Fibroblast of mammary gland (primary cell): ENCODE data around the gene SCAF8.

Experiments
- DNase-seq: peaks from one replicate; pipeline ENCODE4 v3.0.0-alpha.2; 2010; ENCODE audit warnings: low read depth
- H3K4me3 ChIP-seq: 2 replicates; pipeline ENCODE4 v1.5.1; 2011; ENCODE audit warnings: low read depth, mild to moderate bottlenecking, low read length, moderate library complexity; ENCODE audit not compliant: control insufficient read depth
- CTCF ChIP-seq: conservative IDR thresholded peaks from 2 replicates; pipeline ENCODE4 v1.5.1; 2011; ENCODE audit warnings: low read depth, low read length, inconsistent platforms; ENCODE audit not compliant: control insufficient read depth, insufficient read depth

SCAF8 gene

GRCh38 chr6:154782193-154782592, 49.0 kb downstream of the SCAF8 start:
- no peak for DNase-seq
- H3K4me3 ChIP-seq = no peak overlapping the region
- TF ChIP-seq CTCF = no peak

GRCh38 chr6:154783229-154783628, 50.0 kb downstream of the SCAF8 start:
- H3K4me3 ChIP-seq = no peak overlapping the region
- DNase-seq = no peak
- no peak for TF ChIP-seq CTCF

GRCh38 chr6:154785075-154785474, 51.9 kb downstream of the SCAF8 start:
- DNase-seq = no peak
- no peak overlapping the region for H3K4me3 ChIP-seq
- no peak for TF ChIP-seq CTCF

GRCh38 chr6:154786144-154786868, 53.1 kb downstream of the SCAF8 start:
- no peak for DNase-seq
- H3K4me3 ChIP-seq = no peak overlapping the region
- TF ChIP-seq CTCF = no peak

GRCh38 chr6:154791556-154792317, 58.5 kb downstream of the SCAF8 start:
- H3K4me3 ChIP-seq = no peak overlapping the region
- TF ChIP-seq CTCF = no peak
- peak; percentile 34 for DNase-seq

GRCh38 chr6:154792325-154792724, 59.1 kb downstream of the SCAF8 start:
- no peak for TF ChIP-seq CTCF
- H3K4me3 ChIP-seq = no peak overlapping the region
- no peak for DNase-seq

GRCh38 chr6:154792761-154793160, 59.5 kb downstream of the SCAF8 start:
- no peak overlapping the region for H3K4me3 ChIP-seq
- TF ChIP-seq CTCF = no peak
- no peak for DNase-seq
